Neural progenitor cell (in vitro differentiated cells): ENCODE results near the gene LMAN1L. TPM values are rescaled to one million over a fixed set of nuclear protein-coding genes. Genes with fewer than 3 reads are reported as not detected.
"Not testable (repeated sequence)": the region's sequence is repeated elsewhere in the genome, so short reads cannot be mapped to it uniquely, and the experiment has no call there.

Experiments used
- DNase-seq: peaks from one replicate; pipeline ENCODE4 v3.0.0-alpha.2; 2016; ENCODE audit warnings: low spot score
- H2AFZ ChIP-seq: fragments of 200-600 bp; sonication (generic); replicated peaks from 2 replicates; pipeline ENCODE4 v1.6.1; 2016; ENCODE audit warnings: antibody characterized with exemption
- H3F3A ChIP-seq: fragments of 200-600 bp; sonication (generic); 2 replicates; pipeline ENCODE4 v1.6.1; 2016; ENCODE audit warnings: antibody characterized with exemption, low read depth
- H3K27ac ChIP-seq: fragments of 200-600 bp; sonication (generic); 2 replicates; pipeline ENCODE4 v1.5.1; 2016; ENCODE audit warnings: mild to moderate bottlenecking
- H3K27me3 ChIP-seq: fragments of 200-600 bp; sonication (generic); 2 replicates; pipeline ENCODE4 v1.6.1; 2016; ENCODE audit warnings: mild to moderate bottlenecking, moderate library complexity
- H3K36me3 ChIP-seq: fragments of 200-600 bp; sonication (generic); 2 replicates; pipeline ENCODE4 v1.5.1; 2016
- H3K4me1 ChIP-seq: fragments of 200-600 bp; sonication (generic); 2 replicates; pipeline ENCODE4 v1.6.1; 2016; ENCODE audit warnings: mixed run types
- H3K4me2 ChIP-seq: fragments of 200-600 bp; sonication (generic); 2 replicates; pipeline ENCODE4 v1.6.1; 2016
- H3K4me3 ChIP-seq: fragments of 200-600 bp; sonication (generic); 2 replicates; pipeline ENCODE4 v1.5.1; 2016
- H3K79me2 ChIP-seq: fragments of 200-600 bp; sonication (generic); 2 replicates; pipeline ENCODE4 v1.6.1; 2016; ENCODE audit warnings: low read depth
- H3K9ac ChIP-seq: fragments of 200-600 bp; sonication (generic); 2 replicates; pipeline ENCODE4 v1.6.1; 2016
- H3K9me3 ChIP-seq: fragments of 200-600 bp; sonication (generic); 2 replicates; pipeline ENCODE4 v1.5.1; 2016; ENCODE audit warnings: low read depth
- H4K20me1 ChIP-seq: fragments of 200-600 bp; sonication (generic); 2 replicates; pipeline ENCODE4 v1.6.1; 2016; ENCODE audit warnings: low read depth
- H3K27ac Mint-ChIP-seq: 3 replicates; pipeline ENCODE4 v1.8.0; 2021; ENCODE audit warnings: mixed read lengths
- H3K27me3 Mint-ChIP-seq: 2 replicates; pipeline ENCODE4 v1.8.0; 2022; ENCODE audit warnings: low read depth, mild to moderate bottlenecking, inconsistent platforms, moderate library complexity, mixed read lengths; ENCODE audit not compliant: insufficient read depth
- H3K36me3 Mint-ChIP-seq: 3 replicates; pipeline ENCODE4 v1.8.0; 2021; ENCODE audit warnings: mixed read lengths
- H3K4me1 Mint-ChIP-seq: 3 replicates; pipeline ENCODE4 v1.8.0; 2021; ENCODE audit warnings: mixed read lengths
- H3K4me3 Mint-ChIP-seq: 3 replicates; pipeline ENCODE4 v1.8.0; 2021; ENCODE audit warnings: mild to moderate bottlenecking, moderate library complexity, mixed read lengths
- H3K9me3 Mint-ChIP-seq: 3 replicates; pipeline ENCODE4 v1.8.0; 2020; ENCODE audit warnings: mixed read lengths
- EZH2 ChIP-seq: fragments of 200-600 bp; sonication (generic); IDR thresholded peaks from 2 replicates; pipeline ENCODE4 v1.6.1; 2017; ENCODE audit warnings: antibody characterized with exemption, mild to moderate bottlenecking, moderate library complexity
- EZH2phosphoT487 ChIP-seq: fragments of 200-600 bp; sonication (generic); IDR thresholded peaks from 2 replicates; pipeline ENCODE4 v1.6.1; 2017; ENCODE audit warnings: antibody characterized with exemption
- total RNA-seq: library from RNA; depleted of rRNA; stranded (reverse); fragments of >200 nt; gene quantifications from 2 replicates; pipeline ENCODE4 v1.2.3, GENCODE V29; 2015; ENCODE audit warnings: low replicate concordance
- TF ChIP-seq, protein P1 (sequence below): fragments of 200-600 bp; sonication (generic); IDR thresholded peaks from 2 replicates; pipeline ENCODE4 v1.5.1; 2017; ENCODE audit warnings: antibody characterized with exemption, mild to moderate bottlenecking

The LMAN1L gene
- total RNA-seq, 1 donor from 2014 or later: not detected

DNA sequence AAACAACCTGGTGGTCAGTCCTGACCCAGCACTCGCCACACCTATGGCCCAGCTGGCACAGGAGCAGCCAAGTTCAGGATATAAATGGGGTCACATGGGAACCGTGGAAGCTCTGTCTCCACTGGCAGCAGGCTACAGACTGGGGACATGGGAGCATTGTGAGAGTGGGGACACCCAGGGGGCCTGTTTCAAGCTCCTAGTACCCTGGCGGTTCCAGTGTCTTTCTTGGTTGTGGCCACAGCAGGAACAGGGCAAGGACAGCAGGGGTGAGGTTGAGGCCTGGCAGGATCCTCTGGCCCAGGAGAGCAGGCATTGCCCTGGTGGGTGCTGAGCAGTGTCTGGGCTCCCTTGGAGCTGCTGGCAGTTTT lies 28.8 kb upstream of the LMAN1L start:
- no peak overlapping the region for H3K27ac Mint-ChIP-seq
- no peaks in the 10 kb centered on the region for H3K9me3 Mint-ChIP-seq
- TF ChIP-seq EZH2phosphoT487 (no peak), EZH2 (no peak)
- TF ChIP-seq, protein P1, sequence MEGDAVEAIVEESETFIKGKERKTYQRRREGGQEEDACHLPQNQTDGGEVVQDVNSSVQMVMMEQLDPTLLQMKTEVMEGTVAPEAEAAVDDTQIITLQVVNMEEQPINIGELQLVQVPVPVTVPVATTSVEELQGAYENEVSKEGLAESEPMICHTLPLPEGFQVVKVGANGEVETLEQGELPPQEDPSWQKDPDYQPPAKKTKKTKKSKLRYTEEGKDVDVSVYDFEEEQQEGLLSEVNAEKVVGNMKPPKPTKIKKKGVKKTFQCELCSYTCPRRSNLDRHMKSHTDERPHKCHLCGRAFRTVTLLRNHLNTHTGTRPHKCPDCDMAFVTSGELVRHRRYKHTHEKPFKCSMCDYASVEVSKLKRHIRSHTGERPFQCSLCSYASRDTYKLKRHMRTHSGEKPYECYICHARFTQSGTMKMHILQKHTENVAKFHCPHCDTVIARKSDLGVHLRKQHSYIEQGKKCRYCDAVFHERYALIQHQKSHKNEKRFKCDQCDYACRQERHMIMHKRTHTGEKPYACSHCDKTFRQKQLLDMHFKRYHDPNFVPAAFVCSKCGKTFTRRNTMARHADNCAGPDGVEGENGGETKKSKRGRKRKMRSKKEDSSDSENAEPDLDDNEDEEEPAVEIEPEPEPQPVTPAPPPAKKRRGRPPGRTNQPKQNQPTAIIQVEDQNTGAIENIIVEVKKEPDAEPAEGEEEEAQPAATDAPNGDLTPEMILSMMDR: no peak
- Histone ChIP-seq H3K36me3 (no peaks in the 10 kb centered on the region), H3K27ac (no peak overlapping the region), H2AFZ (no peak overlapping the region), H3K9ac (no peak overlapping the region), H3K9me3 (no peaks in the 10 kb centered on the region), H3F3A (no peaks in the 10 kb centered on the region), H3K4me1 (peaks cover 24% of the 10 kb centered on the region), H3K79me2 (peaks cover 58% of the 10 kb centered on the region), H3K4me2 (peak overlapping the region; percentile 81), H3K27me3 (peaks cover 21% of the 10 kb centered on the region), H3K4me3 (peak overlapping the region; percentile 68), H4K20me1 (peaks cover 63% of the 10 kb centered on the region)
- no peaks in the 10 kb centered on the region for H3K36me3 Mint-ChIP-seq
- no peak for DNase-seq
- H3K4me1 Mint-ChIP-seq: peaks cover 62% of the 10 kb centered on the region
- H3K4me3 Mint-ChIP-seq: peak overlapping the region; percentile 91
- peaks cover 11% of the 10 kb centered on the region for H3K27me3 Mint-ChIP-seq

DNA sequence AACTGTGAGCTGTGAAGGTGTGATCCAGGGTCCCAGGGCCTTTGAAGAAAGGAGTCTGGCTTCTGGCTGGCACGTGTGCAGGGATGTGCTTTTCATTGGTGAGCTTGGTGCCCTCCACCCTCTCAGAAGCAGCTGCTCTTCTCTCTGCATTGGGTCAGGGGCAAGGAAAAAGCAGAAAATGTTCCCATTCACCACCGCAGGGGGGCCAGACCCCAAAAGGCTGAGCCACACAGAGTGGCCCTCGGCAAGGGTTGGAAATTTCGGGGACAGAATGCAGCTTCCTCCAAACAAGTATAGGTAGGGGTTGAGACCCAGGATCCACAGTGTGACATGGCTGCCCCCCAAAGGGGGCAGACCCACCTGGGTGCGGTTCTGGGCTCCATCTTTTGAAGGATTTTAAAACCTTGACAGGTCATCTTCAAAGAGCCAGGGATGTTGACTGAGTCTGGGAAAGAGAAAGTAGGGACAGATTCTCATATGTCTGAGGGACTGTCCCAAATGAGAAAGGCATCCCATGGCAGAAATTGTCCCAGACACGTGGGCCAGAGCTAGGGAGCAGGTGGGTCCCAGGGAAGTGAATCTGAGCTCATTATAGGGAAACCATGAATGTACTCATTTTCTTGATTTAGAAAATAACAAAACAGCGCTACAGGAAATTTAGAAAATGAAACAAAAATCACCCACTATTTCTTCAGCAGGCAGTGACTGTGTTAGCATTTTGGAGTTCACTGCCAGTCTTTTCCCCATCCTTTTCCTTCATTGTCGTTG lies 28.0 kb upstream of the LMAN1L start:
- H4K20me1 ChIP-seq: peaks cover 71% of the 10 kb centered on the region
- H3K4me2 ChIP-seq: no peak overlapping the region
- no peak overlapping the region for H2AFZ ChIP-seq
- no peaks in the 10 kb centered on the region for H3F3A ChIP-seq
- TF ChIP-seq EZH2 (no peak), EZH2phosphoT487 (no peak)
- TF ChIP-seq, protein P1: no peak
- peaks cover 30% of the 10 kb centered on the region for H3K4me1 ChIP-seq
- Mint-ChIP-seq H3K4me1 (peaks cover 59% of the 10 kb centered on the region), H3K36me3 (no peaks in the 10 kb centered on the region), H3K27me3 (peaks cover 11% of the 10 kb centered on the region), H3K4me3 (no peak overlapping the region), H3K27ac (peak overlapping the region; percentile 29), H3K9me3 (no peaks in the 10 kb centered on the region)
- no peak for DNase-seq
- no peak overlapping the region for H3K27ac ChIP-seq
- H3K79me2 ChIP-seq: peaks cover 66% of the 10 kb centered on the region
- H3K36me3 ChIP-seq: no peaks in the 10 kb centered on the region
- no peak overlapping the region for H3K4me3 ChIP-seq
- H3K9me3 ChIP-seq: no peaks in the 10 kb centered on the region
- peaks cover 21% of the 10 kb centered on the region for H3K27me3 ChIP-seq
- no peak overlapping the region for H3K9ac ChIP-seq

DNA sequence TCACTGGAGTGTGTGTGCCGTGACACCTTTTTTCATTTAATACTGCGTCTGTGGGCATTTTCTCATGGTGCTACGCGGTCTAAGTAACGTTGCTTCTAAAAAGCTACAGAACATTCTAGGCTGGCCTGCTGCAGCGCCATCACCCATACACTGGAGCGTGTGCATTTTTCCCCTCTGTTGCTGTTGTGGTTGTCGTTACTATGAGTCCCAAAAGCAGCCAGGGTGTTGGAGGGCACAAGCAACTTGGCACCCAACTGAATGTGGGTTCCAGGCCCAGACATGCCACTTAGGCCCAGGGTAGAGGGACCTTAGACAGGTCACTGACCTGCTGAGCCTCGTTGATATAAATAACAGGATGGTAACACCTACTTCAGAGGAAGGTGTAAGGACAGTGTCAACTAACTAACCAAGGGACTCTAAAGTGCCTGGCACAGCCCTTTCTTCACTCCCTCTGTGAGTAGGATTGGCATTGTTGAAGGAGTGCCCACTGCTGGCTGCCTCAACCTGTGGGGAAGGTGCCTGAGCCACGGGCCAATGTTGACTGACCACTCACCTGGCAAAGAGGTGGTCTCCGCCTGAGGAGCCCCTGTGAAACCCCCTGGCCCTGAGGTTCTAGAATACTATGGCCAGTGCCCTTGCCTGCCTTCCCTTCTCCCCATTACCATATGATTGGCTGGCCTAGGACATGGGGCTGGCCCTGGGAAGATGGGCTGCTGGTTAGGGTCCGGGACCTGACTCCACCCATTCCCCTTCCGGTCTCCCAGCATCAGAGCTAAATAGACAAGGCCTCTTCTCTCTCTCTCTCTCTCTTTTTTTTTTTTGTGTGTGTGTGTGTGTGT lies 27.2 kb upstream of the LMAN1L start:
- Mint-ChIP-seq H3K36me3 (no peaks in the 10 kb centered on the region), H3K4me3 (no peak overlapping the region), H3K27ac (peak overlapping the region; percentile 29), H3K27me3 (peaks cover 11% of the 10 kb centered on the region), H3K9me3 (no peaks in the 10 kb centered on the region), H3K4me1 (peaks cover 52% of the 10 kb centered on the region)
- Histone ChIP-seq H3K4me2 (no peak overlapping the region), H3K9ac (no peak overlapping the region), H3K27me3 (peaks cover 13% of the 10 kb centered on the region), H3K36me3 (no peaks in the 10 kb centered on the region), H3K27ac (no peak overlapping the region), H3K79me2 (peaks cover 74% of the 10 kb centered on the region), H2AFZ (no peak overlapping the region), H4K20me1 (peaks cover 79% of the 10 kb centered on the region), H3K9me3 (no peaks in the 10 kb centered on the region), H3K4me3 (no peak overlapping the region), H3K4me1 (peaks cover 30% of the 10 kb centered on the region), H3F3A (no peaks in the 10 kb centered on the region)
- no peak for DNase-seq
- TF ChIP-seq EZH2 (no peak), EZH2phosphoT487 (no peak)
- TF ChIP-seq, protein P1: no peak

DNA sequence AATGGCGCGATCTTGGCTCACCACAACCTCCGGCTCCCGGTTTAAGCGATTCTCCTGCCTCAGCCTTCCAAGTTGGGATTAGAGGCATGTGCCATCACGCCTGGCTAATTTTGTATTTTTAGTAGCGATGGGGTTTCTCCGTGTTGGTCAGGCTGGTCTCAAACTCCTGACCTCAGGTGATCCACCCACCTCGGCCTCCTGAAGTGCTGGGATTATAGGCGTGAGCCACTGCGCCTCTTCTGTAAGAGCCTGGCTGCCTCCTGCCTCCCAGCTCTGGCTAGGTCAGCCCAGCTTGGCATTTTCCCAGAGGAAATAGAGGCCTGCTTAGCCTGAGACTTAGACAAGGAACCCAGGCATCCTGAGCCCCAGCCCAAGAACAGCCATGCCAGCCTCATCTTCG lies 26.6 kb upstream of the LMAN1L start:
- Histone ChIP-seq H4K20me1 (peaks cover 86% of the 10 kb centered on the region), H3K79me2 (peaks cover 81% of the 10 kb centered on the region), H3K4me1 (peaks cover 30% of the 10 kb centered on the region)
- not testable (repeated sequence) for H3F3A ChIP-seq, H3K4me2 ChIP-seq, H3K27me3 Mint-ChIP-seq, H2AFZ ChIP-seq, H3K27ac Mint-ChIP-seq, H3K9me3 ChIP-seq, H3K27ac ChIP-seq, H3K4me3 ChIP-seq, H3K27me3 ChIP-seq, H3K36me3 Mint-ChIP-seq, H3K9ac ChIP-seq, DNase-seq, H3K9me3 Mint-ChIP-seq, H3K36me3 ChIP-seq, H3K4me3 Mint-ChIP-seq
- H3K4me1 Mint-ChIP-seq: peaks cover 48% of the 10 kb centered on the region
